GM11168 (cell line): ENCODE measurements around the gene ATRN.
"Not testable (repeated sequence)": the region's sequence is repeated elsewhere in the genome, so short reads cannot be mapped to it uniquely, and the experiment has no call there.

ENCODE experiments used
- in situ Hi-C: fragments of 300-500 bp; cut with MboI; formaldehyde crosslinking; loops from one replicate; pipeline ENCODE4 v1.12.0; 2022; ENCODE audit warnings: low sequenced_read_pairs; ENCODE audit not compliant: unreplicated experiment

Gene ATRN

GRCh38 chr20:3464166-3464565 lies 6.7 kb upstream of the ATRN start:
- in situ Hi-C loops: no loop called here

- in situ Hi-C loops: no loop called here
These were observed 5.5 kb upstream of the ATRN start for GRCh38 chr20:3465301-3465700.

GRCh38 chr20:3470208-3470626 lies 601 bp upstream of the ATRN start:
- in situ Hi-C loops: no loop called here

- in situ Hi-C loops: no loop called here
These were observed 691 bp downstream of the ATRN start for GRCh38 chr20:3471397-3472021.

GRCh38 chr20:3472105-3472504 lies 1.3 kb downstream of the ATRN start:
- in situ Hi-C loops: no loop called here

- in situ Hi-C loops: no loop called here
These were observed 2.5 kb downstream of the ATRN start for GRCh38 chr20:3473324-3473723.

- in situ Hi-C loops: no loop called here
These were observed 3.1 kb downstream of the ATRN start for GRCh38 chr20:3473944-3474343.

GRCh38 chr20:3477003-3477860 lies 6.4 kb downstream of the ATRN start:
- in situ Hi-C loops: not testable (repeated sequence)

- in situ Hi-C loops: no loop called here
These were observed 7.2 kb downstream of the ATRN start for GRCh38 chr20:3477861-3478544.

- in situ Hi-C loops: no loop called here
These were observed 8.2 kb downstream of the ATRN start for GRCh38 chr20:3479025-3479424.

GRCh38 chr20:3479759-3480615 lies 9.2 kb downstream of the ATRN start:
- in situ Hi-C loops: no loop called here

- in situ Hi-C loops: no loop called here
These were observed 12.5 kb downstream of the ATRN start for GRCh38 chr20:3483309-3483708.

- in situ Hi-C loops: no loop called here
These were observed 13.0 kb downstream of the ATRN start for GRCh38 chr20:3483784-3484183.

GRCh38 chr20:3485913-3486312 lies 15.1 kb downstream of the ATRN start:
- in situ Hi-C loops: no loop called here

GRCh38 chr20:3486850-3487249 lies 16.0 kb downstream of the ATRN start:
- in situ Hi-C loops: no loop called here

- in situ Hi-C loops: no loop called here
These were observed 21.9 kb downstream of the ATRN start for GRCh38 chr20:3492669-3493068.

- in situ Hi-C loops: no loop called here
These were observed 23.4 kb downstream of the ATRN start for GRCh38 chr20:3494218-3494617.

- in situ Hi-C loops: no loop called here
These were observed 32.1 kb downstream of the ATRN start for GRCh38 chr20:3502878-3503277.

- in situ Hi-C loops: no loop called here
These were observed 34.3 kb downstream of the ATRN start for GRCh38 chr20:3505148-3505547.

- in situ Hi-C loops: no loop called here
These were observed 38.2 kb downstream of the ATRN start for GRCh38 chr20:3509064-3509463.
